HG03457 (cell line): Measurements from ENCODE around the gene ZNF385C.

Experiments used
- ATAC-seq: cut with Tn5 transposase; IDR thresholded peaks from one replicate; pipeline ENCODE4 v1.9.1; 2021; ENCODE audit warnings: moderate number of reproducible peaks; ENCODE audit not compliant: unreplicated experiment

ZNF385C gene

GRCh38 chr17:42051645-42052044, 46.6 kb downstream of the ZNF385C start:
- ATAC-seq = no peak

GRCh38 chr17:42051013-42051400, 47.3 kb downstream of the ZNF385C start:
- ATAC-seq = no peak

GRCh38 chr17:42050393-42051012, 47.8 kb downstream of the ZNF385C start, which contains the start of gene C17orf113:
Gene C17orf113 (minus strand): TSS chr17:42050601. CDS start chr17:42043376, 7,225 bp downstream.
- ATAC-seq = no peak

- ATAC-seq = no peak
Measured at GRCh38 chr17:42049834-42050392, 48.4 kb downstream of the ZNF385C start.

GRCh38 chr17:42047343-42047742, 50.9 kb downstream of the ZNF385C start:
- no peak for ATAC-seq

GRCh38 chr17:42045719-42046118, 52.6 kb downstream of the ZNF385C start:
- no peak for ATAC-seq

- no peak for ATAC-seq
Measured at GRCh38 chr17:42042598-42043319, 55.5 kb downstream of the ZNF385C start.

DNA sequence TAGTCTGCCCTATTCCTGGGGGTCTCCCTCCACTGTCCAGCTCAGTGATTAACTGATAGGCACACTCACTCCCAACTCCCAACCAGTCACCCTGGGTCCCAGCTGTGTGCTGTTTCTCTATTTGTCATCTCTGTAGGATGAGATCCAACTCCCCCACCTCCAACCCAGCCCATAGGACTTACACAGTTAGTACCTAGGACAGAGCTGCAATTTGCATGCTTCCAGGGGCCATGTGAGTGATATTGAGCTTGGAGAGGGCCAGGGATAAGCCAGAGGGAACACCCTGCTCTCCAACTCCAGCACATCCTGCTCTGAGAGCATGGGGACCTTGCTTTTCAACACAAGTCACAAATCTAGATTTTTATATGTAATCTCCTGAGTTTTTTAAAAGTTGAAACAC, 56.7 kb downstream of the ZNF385C start:
- ATAC-seq = no peak

GRCh38 chr17:42040818-42041217, 57.5 kb downstream of the ZNF385C start:
- ATAC-seq = no peak

- ATAC-seq = no peak
Measured at GRCh38 chr17:42039794-42040763, 58.2 kb downstream of the ZNF385C start.

DNA sequence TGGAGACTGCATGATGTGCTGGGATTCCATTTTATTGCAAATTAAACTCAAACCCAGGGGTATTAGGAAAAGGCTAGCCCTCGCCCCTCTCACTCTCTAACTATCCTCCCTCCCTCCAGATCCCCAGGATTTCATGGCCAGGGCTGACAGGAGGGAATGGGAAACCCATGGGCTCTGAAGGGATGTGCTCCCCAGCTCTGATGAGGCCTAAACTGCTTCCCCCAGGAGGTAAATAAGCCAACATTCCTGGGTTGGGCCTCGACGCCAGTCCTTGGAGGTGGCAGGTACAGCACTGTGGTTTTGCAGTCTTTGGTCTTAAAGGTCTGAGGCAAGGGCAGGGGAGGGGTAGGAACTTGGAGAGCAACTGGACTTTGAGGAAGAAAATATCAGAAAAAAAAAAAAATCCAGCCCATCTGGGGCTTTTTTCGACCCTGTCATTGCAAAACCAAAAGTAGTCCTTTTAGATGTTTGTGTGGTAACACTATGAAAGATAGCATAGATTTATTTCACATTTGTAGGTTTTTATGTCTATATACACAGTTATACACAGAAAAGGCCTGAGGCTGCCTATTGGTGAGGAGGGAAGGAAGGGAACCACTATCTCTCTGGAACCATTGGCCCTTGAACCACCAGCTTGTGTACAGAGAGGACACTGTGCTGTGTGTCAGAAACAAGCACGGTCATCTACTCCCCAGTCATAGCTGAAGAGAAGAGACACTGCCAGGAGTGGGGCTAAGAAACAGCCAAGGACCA, 59.9 kb downstream of the ZNF385C start:
- no peak for ATAC-seq

- ATAC-seq = no peak
Measured at GRCh38 chr17:42034059-42034458, 64.2 kb downstream of the ZNF385C start.

GRCh38 chr17:42031584-42031983, 66.7 kb downstream of the ZNF385C start:
- ATAC-seq = no peak

GRCh38 chr17:42028791-42029127, 69.5 kb downstream of the ZNF385C start:
- no peak for ATAC-seq

DNA sequence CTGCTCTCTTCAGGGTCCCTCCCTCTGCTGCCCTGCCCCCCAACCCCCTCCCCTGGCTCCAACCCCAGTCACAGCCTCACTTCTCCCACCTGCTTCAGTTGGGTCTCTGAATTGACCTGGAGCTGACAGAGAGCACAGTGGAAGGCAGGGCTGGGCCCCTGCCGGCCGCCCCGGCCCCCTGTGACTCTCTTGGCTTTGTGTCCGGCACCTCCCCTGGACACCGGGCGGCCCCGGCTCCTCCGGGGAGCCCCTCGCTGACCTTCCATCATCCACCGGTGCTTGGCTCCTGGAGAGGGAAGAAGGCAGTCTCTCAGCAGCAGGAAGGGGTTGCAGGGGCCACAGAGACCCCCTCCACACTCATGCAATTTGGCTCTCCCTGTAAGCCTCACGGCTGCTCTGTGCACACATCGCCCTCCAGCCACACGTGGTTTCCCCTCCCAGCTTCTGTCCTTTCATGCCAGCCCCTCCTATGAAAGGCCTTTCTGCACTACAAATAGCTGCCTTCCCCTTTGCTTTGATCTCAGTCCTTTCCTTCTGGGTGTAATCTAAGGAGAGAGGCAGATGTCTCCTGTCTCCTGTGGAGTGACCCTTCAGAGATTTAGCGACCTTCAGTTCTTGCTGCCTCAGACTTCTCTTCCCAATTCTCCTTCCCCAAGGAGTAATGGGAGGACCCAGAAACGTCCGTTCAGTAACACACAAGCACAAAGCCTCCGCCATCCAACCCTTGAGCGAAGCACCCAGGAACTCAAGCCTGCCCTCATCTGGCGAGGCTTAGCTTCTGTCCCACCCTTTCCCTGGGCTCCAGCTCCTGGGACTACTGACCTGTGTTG, 70.1 kb downstream of the ZNF385C start:
- no peak for ATAC-seq

DNA sequence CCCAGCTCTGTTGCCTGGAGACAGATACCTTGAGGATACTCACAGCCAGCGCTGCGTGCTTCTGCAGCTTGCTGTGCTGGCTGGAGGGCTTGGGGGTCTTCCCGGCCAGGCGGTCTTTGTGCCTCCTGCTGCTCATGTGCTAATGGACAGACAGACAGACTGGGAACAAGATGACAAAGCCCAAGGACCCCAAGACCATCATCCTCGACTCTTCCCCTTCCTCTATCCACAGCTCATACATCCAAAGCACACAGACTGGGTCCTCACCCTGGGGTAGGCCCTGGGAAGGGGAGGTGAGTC, 70.7 kb downstream of the ZNF385C start:
- ATAC-seq = no peak

GRCh38 chr17:42026857-42027589, 71.2 kb downstream of the ZNF385C start:
- no peak for ATAC-seq

- ATAC-seq = no peak
Measured at GRCh38 chr17:42025936-42026335, 72.3 kb downstream of the ZNF385C start.

DNA sequence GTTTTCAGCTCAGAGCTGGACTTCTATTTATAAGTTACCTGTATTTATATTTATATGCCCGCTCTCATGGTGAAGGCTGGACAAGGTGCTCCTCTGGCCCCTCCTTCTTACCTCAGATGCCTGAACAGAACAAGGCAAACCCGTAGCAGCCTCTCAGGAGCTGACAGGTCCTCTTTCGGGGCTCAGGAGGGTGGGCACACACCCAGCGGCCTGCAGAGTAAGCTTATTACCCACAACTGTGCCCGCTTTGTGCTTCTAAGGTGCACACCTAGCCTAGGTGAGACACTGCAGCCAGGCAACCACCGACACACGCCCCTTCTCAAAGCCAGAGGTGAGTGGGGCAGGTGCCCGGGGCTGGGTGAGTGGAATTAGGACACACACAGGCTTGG, 73.1 kb downstream of the ZNF385C start:
- no peak for ATAC-seq
